ENCODE results near the gene VWA3A.

Gene VWA3A

GRCh38 chr16:22183901-22184614 lies 91.7 kb downstream of the VWA3A start:
- TF ChIP-seq CTCF (conservative IDR thresholded peaks at IDR 0.05; ENCODE audit: low read depth): 0 out of 2 replicates have a peak, but pooled peaks have one; percentile 16
- no peak for DNase-seq (ENCODE audit: low spot score)
- ChIA-PET POLR2A (ENCODE audit: low non-redundant PET) (no interaction called here), CTCF (interaction anchor here (0.6 to 0.7 kb wide), 2 partner anchors 20 to 69 kb away, joined by 3 to 4 read pairs; no protein-coding TSS in a partner anchor)
- no peak overlapping the region for H3K27ac ChIP-seq

GRCh38 chr16:22184615-22184968 lies 92.3 kb downstream of the VWA3A start:
- POLR2A ChIA-PET (ENCODE audit: low non-redundant PET): no interaction called here
- H3K27ac ChIP-seq: no peak overlapping the region
- no peak for DNase-seq (ENCODE audit: low spot score)
- CTCF ChIA-PET: no interaction called here
- no peak for TF ChIP-seq CTCF (conservative IDR thresholded peaks at IDR 0.05; ENCODE audit: low read depth)

- CTCF ChIA-PET: no interaction called here
- POLR2A ChIA-PET (ENCODE audit: low non-redundant PET): no interaction called here
Measured at GRCh38 chr16:22186517-22186916, 94.2 kb downstream of the VWA3A start.

DNA sequence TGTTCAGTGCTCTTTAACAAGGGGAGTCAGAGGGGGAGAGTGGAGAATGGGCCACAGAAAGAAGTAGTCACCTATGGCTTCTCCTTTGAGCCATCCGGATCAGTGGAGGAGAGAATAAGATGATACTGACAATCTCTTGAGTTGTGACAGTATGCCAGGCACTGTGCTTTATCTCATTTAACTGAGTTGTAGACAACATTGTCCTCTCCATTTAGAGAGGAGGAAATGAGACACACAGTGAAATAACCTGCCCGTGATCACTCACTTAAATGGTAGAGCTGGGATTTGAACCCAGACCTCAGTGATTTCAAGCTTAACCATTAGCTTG lies 95.9 kb downstream of the VWA3A start:
- POLR2A ChIA-PET (ENCODE audit: low non-redundant PET): no interaction called here
- H3K27ac ChIP-seq: no peak overlapping the region
- CTCF ChIA-PET: interaction anchor here (0.6 to 1.2 kb wide), 8 partner anchors 46 to 537 kb away, joined by 3 to 5 read pairs (median 3); no protein-coding TSS in a partner anchor
- no peak for DNase-seq (ENCODE audit: low spot score)
- no peak for TF ChIP-seq CTCF (conservative IDR thresholded peaks at IDR 0.05; ENCODE audit: low read depth)

More at GRCh38 chr16:22186517-22186916, 94.2 kb downstream of the VWA3A start:
- no peak overlapping the region for H3K27ac ChIP-seq
- no peak for DNase-seq (ENCODE audit: low spot score)
- no peak for TF ChIP-seq CTCF (conservative IDR thresholded peaks at IDR 0.05; ENCODE audit: low read depth)

DNA sequence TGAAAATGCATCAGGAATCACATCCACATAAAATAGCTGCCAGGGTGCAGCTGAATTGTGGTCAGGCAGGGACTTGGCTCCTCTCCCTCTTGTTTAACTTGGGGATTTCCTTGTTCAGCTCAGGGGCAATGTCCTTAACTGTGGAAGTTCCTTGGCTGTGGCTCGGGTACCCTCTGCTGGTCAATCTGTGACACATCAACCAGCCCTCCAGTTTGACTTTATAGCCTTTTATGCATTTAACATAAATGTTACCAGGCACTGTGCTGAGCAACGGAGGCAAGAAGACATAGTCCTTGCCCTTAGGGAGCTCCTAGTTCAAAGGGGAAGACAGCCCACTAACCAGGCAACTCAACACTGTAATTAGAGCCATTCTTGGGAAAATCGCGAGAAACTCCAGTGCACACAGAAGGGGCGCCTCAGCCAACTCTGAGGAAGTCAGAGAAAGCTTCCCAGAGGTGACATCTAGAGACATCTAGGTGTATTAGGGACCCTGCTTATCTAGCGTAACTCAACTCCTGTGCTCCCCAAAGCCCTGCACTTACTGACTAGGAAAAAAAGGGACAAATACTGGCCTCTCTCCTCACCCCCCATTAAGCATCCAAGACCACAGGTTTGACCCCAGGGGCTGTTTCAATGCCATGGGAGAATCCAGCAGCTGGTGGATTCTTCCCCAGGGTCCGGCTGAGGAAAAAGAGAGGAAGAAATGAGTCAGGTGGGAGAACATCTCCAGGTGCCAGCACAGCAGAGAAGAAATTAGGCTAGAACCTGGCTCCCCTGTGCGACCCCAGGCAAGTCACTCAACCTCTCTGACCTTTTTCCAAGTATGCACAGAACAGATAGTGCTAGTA lies 96.5 kb downstream of the VWA3A start:
- CTCF ChIA-PET: interaction anchor here (0.6 to 1.2 kb wide), 11 partner anchors 35 to 538 kb away, joined by 3 to 5 read pairs (median 3); partner anchors contain the start of gene POLR3E
- DNase-seq (ENCODE audit: low spot score): peak; percentile 69
- peak overlapping the region; percentile 89 for H3K27ac ChIP-seq

More for the DNA sequence above, 96.5 kb downstream of the VWA3A start:
- POLR2A ChIA-PET (ENCODE audit: low non-redundant PET): interaction anchor here (0.5 kb wide), 1 partner anchor 179 kb away, joined by 3 read pairs; no protein-coding TSS in a partner anchor
- TF ChIP-seq CTCF (conservative IDR thresholded peaks at IDR 0.05; ENCODE audit: low read depth): peak; percentile 85
